GM23338 (cell line): ENCODE results near the gene PLEKHM2. TPM values are rescaled to one million over a fixed set of nuclear protein-coding genes. Genes with fewer than 3 reads are reported as not detected.

Source experiments
- ATAC-seq: fragments of 200-7000 bp; cut with Tn5 transposase; 3 replicates; pipeline ENCODE4 v1.9.1; 2020
- DNase-seq: peaks from one replicate; pipeline ENCODE4 v3.0.0-alpha.2; 2015; ENCODE audit warnings: low spot score
- H2AFZ ChIP-seq: fragments of 200-600 bp; sonication (generic); 2 replicates; pipeline ENCODE4 v1.8.0; 2016; ENCODE audit warnings: antibody characterized with exemption, mild to moderate bottlenecking, moderate library complexity
- H3F3A ChIP-seq: fragments of 200-600 bp; sonication (generic); replicated peaks from 2 replicates; pipeline ENCODE4 v1.8.0; 2017; ENCODE audit warnings: antibody characterized with exemption, mixed run types, low read depth
- H3K27ac ChIP-seq: fragments of 200-600 bp; sonication (generic); 2 replicates; pipeline ENCODE4 v1.6.1; 2016; ENCODE audit warnings: low read depth
- H3K27me3 ChIP-seq: fragments of 200-600 bp; sonication (generic); 2 replicates; pipeline ENCODE4 v1.8.0; 2016; ENCODE audit warnings: mild to moderate bottlenecking, mixed run types, moderate library complexity; ENCODE audit not compliant: insufficient read depth
- H3K36me3 ChIP-seq: fragments of 200-600 bp; sonication (generic); 2 replicates; pipeline ENCODE4 v1.8.0; 2016; ENCODE audit warnings: mild to moderate bottlenecking; ENCODE audit not compliant: insufficient read depth
- H3K4me1 ChIP-seq: fragments of 200-600 bp; sonication (generic); 2 replicates; pipeline ENCODE4 v1.8.0; 2016; ENCODE audit warnings: mild to moderate bottlenecking, moderate library complexity; ENCODE audit not compliant: insufficient read depth
- H3K4me2 ChIP-seq: fragments of 200-600 bp; sonication (generic); 2 replicates; pipeline ENCODE4 v1.7.1; 2017; ENCODE audit warnings: mixed run types
- H3K4me3 ChIP-seq: fragments of 200-600 bp; sonication (generic); 2 replicates; pipeline ENCODE4 v1.6.1; 2016; ENCODE audit warnings: mixed run types
- H3K79me2 ChIP-seq: fragments of 200-600 bp; sonication (generic); replicated peaks from 2 replicates; pipeline ENCODE4 v1.8.0; 2017; ENCODE audit warnings: mild to moderate bottlenecking; ENCODE audit not compliant: insufficient read depth
- H3K9me2 ChIP-seq: fragments of 200-600 bp; sonication (generic); 2 replicates; pipeline ENCODE4 v1.8.0; 2017; ENCODE audit not compliant: insufficient read depth
- H4K20me1 ChIP-seq: fragments of 200-600 bp; sonication (generic); replicated peaks from 2 replicates; pipeline ENCODE4 v1.8.0; 2017; ENCODE audit warnings: mild to moderate bottlenecking; ENCODE audit not compliant: insufficient read depth
- H3K27ac Mint-ChIP-seq: 2 replicates; pipeline ENCODE4 v1.8.0; 2020; ENCODE audit warnings: inconsistent platforms, mild to moderate bottlenecking, moderate library complexity, mixed read lengths
- H3K27me3 Mint-ChIP-seq: 3 replicates; pipeline ENCODE4 v1.8.0; 2022; ENCODE audit warnings: low read depth, mild to moderate bottlenecking, moderate library complexity, mixed read lengths, inconsistent platforms; ENCODE audit not compliant: insufficient read depth, poor library complexity
- H3K36me3 Mint-ChIP-seq: 3 replicates; pipeline ENCODE4 v1.8.0; 2021; ENCODE audit warnings: low read depth, mild to moderate bottlenecking, inconsistent platforms, moderate library complexity, mixed read lengths
- H3K4me1 Mint-ChIP-seq: 3 replicates; pipeline ENCODE4 v1.8.0; 2020; ENCODE audit warnings: mild to moderate bottlenecking, inconsistent platforms, mixed read lengths
- H3K4me3 Mint-ChIP-seq: 3 replicates; pipeline ENCODE4 v1.8.0; 2021; ENCODE audit warnings: moderate library complexity, mild to moderate bottlenecking, inconsistent platforms, mixed read lengths
- H3K9me3 Mint-ChIP-seq: 3 replicates; pipeline ENCODE4 v1.8.0; 2020; ENCODE audit warnings: moderate library complexity, mild to moderate bottlenecking, inconsistent platforms, mixed read lengths
- CREB1 ChIP-seq: fragments of 250-450 bp; sonication (Bioruptor Pico); IDR thresholded peaks from 2 replicates; pipeline ENCODE4 v1.5.0; 2020; ENCODE audit warnings: low read depth, mild to moderate bottlenecking, moderate library complexity
- CTCF ChIP-seq, 2 experiments: fragments of 200-600 bp in 1 of 2; sonication (generic) in 1 of 2; conservative IDR thresholded peaks; 2 replicates each; pipeline versions ENCODE4 v1.5.1 to v1.6.1; 2016 to 2017; ENCODE audit warnings: antibody characterized with exemption in 2 of 2, low read depth in 2 of 2, mild to moderate bottlenecking in 2 of 2, moderate library complexity in 1 of 2
- ETS1 ChIP-seq: IDR thresholded peaks from 2 replicates; pipeline ENCODE4 v1.6.1; 2016; ENCODE audit warnings: antibody characterized with exemption
- EZH2 ChIP-seq: fragments of 200-600 bp; sonication (generic); IDR thresholded peaks from one replicate; pipeline ENCODE4 v1.8.0; 2017; ENCODE audit warnings: antibody characterized with exemption, mild to moderate bottlenecking, low read depth; ENCODE audit not compliant: unreplicated experiment
- EZH2phosphoT487 ChIP-seq: fragments of 200-600 bp; sonication (generic); IDR thresholded peaks from one replicate; pipeline ENCODE4 v1.8.1; 2018; ENCODE audit warnings: antibody characterized with exemption; ENCODE audit not compliant: unreplicated experiment
- JUNB ChIP-seq: IDR thresholded peaks from one replicate; pipeline ENCODE4 v1.6.1; 2016; ENCODE audit warnings: antibody characterized with exemption; ENCODE audit not compliant: unreplicated experiment
- NANOG ChIP-seq: IDR thresholded peaks from 2 replicates; pipeline ENCODE4 v1.6.1; 2016; ENCODE audit warnings: antibody characterized with exemption, borderline replicate concordance
- POLR2AphosphoS5 ChIP-seq: IDR thresholded peaks from 2 replicates; pipeline ENCODE4 v1.6.1; 2016; ENCODE audit warnings: antibody characterized with exemption, low read depth
- REST ChIP-seq: IDR thresholded peaks from one replicate; pipeline ENCODE4 v1.6.1; 2018; ENCODE audit warnings: antibody characterized with exemption; ENCODE audit not compliant: unreplicated experiment
- STAT1 ChIP-seq: IDR thresholded peaks from one replicate; pipeline ENCODE4 v1.6.1; 2016; ENCODE audit warnings: antibody characterized with exemption; ENCODE audit not compliant: unreplicated experiment
- ZNF114 ChIP-seq: fragments of 250-450 bp; sonication (Bioruptor Pico); IDR thresholded peaks from 2 replicates; pipeline ENCODE4 v1.5.0; 2020; ENCODE audit warnings: mild to moderate bottlenecking, moderate library complexity
- ZNF331 ChIP-seq: fragments of 250-450 bp; sonication (Bioruptor Pico); IDR thresholded peaks from 2 replicates; pipeline ENCODE4 v1.5.0; 2020; ENCODE audit warnings: low read depth, mild to moderate bottlenecking, moderate library complexity
- ZNF462 ChIP-seq: fragments of 250-450 bp; sonication (Bioruptor Pico); IDR thresholded peaks from 2 replicates; pipeline ENCODE4 v1.5.0; 2020; ENCODE audit warnings: mild to moderate bottlenecking, moderate library complexity
- polyA plus RNA-seq: library from polyadenylated mRNA; unstranded; fragments of >200 nt; fragmentation: Nextera tagmentation; extraction: Ambion mirVana; gene quantifications from 2 replicates; pipeline ENCODE4 v1.2.1, GENCODE V29; 2016
- total RNA-seq: library from RNA; depleted of rRNA; stranded (reverse); fragments of >200 nt; shearing (Covaris generic); gene quantifications from 2 replicates; pipeline ENCODE4 v1.2.3, GENCODE V29; 2014

Gene PLEKHM2
- total and polyA plus RNA-seq, 2 experiments from 2014 or later, result 11.2 to 40.0 TPM

GRCh38 chr1:15657021-15657420 is 27.1 kb upstream of the PLEKHM2 start:
- no peak overlapping the region for H3K4me3 Mint-ChIP-seq
- Histone ChIP-seq H3K79me2 (no peaks in the 10 kb centered on the region; the same call in 1 of the 2 replicates), H2AFZ (no peak overlapping the region), H3K27me3 (no peaks in the 10 kb centered on the region), H3K9me2 (no peaks in the 10 kb centered on the region), H3K4me3 (no peak overlapping the region), H3K4me2 (no peak overlapping the region), H3K36me3 (peaks cover 64% of the 10 kb centered on the region), H3K27ac (no peak overlapping the region), H3F3A (no peaks in the 10 kb centered on the region), H4K20me1 (peaks cover 17% of the 10 kb centered on the region), H3K4me1 (no peaks in the 10 kb centered on the region)
- H3K27ac Mint-ChIP-seq, result no peak overlapping the region
- H3K9me3 Mint-ChIP-seq, result no peaks in the 10 kb centered on the region
- TF ChIP-seq ETS1 (no peak), JUNB (no peak), EZH2 (no peak), CTCF (conservative IDR thresholded peaks at IDR 0.05; ENCODE audit: low read depth in 2 of 2) (no peak), STAT1 (no peak), ZNF114 (CRISPR knock-in tag) (no peak), NANOG (no peak), POLR2AphosphoS5 (no peak), ZNF462 (CRISPR knock-in tag) (no peak), CREB1 (CRISPR knock-in tag) (no peak), REST (no peak), EZH2phosphoT487 (no peak), ZNF331 (CRISPR knock-in tag) (no peak)
- H3K4me1 Mint-ChIP-seq, result no peaks in the 10 kb centered on the region
- DNase-seq, result no peak
- peaks cover 68% of the 10 kb centered on the region for H3K36me3 Mint-ChIP-seq
- H3K27me3 Mint-ChIP-seq, result no peaks in the 10 kb centered on the region
- no peak for ATAC-seq
